ENCODE measurements around the gene AHCTF1.
"Not testable (repeated sequence)": the region's sequence is repeated elsewhere in the genome, so short reads cannot be mapped to it uniquely, and the experiment has no call there.

DNA sequence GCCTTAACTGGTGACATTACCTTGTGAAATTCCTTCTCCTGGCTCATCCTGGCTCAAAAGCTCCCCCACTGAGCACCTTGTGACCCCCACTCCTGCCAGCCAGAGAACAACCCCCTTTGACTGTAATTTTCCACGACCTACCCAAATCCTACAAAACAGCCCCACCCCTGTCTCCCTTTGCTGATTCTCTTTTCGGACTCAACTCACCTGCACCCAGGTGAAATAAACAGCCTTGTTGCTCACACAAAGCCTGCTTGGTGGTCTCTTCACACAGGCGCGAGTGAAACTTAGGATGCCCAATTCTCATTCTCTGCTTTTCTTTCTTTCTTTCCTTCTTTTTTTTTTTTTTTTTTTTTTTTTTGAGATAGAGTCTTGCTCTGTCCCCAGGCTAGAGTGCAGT is 118.4 kb downstream of the AHCTF1 start:
- TF ChIP-seq, protein P1, sequence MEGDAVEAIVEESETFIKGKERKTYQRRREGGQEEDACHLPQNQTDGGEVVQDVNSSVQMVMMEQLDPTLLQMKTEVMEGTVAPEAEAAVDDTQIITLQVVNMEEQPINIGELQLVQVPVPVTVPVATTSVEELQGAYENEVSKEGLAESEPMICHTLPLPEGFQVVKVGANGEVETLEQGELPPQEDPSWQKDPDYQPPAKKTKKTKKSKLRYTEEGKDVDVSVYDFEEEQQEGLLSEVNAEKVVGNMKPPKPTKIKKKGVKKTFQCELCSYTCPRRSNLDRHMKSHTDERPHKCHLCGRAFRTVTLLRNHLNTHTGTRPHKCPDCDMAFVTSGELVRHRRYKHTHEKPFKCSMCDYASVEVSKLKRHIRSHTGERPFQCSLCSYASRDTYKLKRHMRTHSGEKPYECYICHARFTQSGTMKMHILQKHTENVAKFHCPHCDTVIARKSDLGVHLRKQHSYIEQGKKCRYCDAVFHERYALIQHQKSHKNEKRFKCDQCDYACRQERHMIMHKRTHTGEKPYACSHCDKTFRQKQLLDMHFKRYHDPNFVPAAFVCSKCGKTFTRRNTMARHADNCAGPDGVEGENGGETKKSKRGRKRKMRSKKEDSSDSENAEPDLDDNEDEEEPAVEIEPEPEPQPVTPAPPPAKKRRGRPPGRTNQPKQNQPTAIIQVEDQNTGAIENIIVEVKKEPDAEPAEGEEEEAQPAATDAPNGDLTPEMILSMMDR (IDR thresholded peaks at IDR 0.05), result not testable (repeated sequence)
- not testable (repeated sequence) for TF ChIP-seq POLR2A, POLR2AphosphoS5 (IDR thresholded peaks at IDR 0.05)

Measured in sigmoid colon (tissue), 4 donors.